WTC11 (cell line): ENCODE results near the gene FTH1.

Experiments used
- CTCF ChIP-seq: fragments of 200-600 bp; IDR thresholded peaks from 2 replicates; pipeline ENCODE4 v1.8.0; 2022; ENCODE audit warnings: antibody characterized with exemption
- ETV6 ChIP-seq: sonication (generic); formaldehyde crosslinking; IDR thresholded peaks from 2 replicates; pipeline ENCODE4 v1.8.1; 2022; ENCODE audit warnings: mild to moderate bottlenecking, missing genetic modification reagents
- JUN ChIP-seq: sonication (generic); formaldehyde crosslinking; IDR thresholded peaks from 2 replicates; pipeline ENCODE4 v1.8.0; 2023; ENCODE audit warnings: mild to moderate bottlenecking, missing genetic modification reagents
- NFYB ChIP-seq: sonication (generic); formaldehyde crosslinking; conservative IDR thresholded peaks from 2 replicates; pipeline ENCODE4 v1.8.0; 2022; ENCODE audit warnings: low read depth, missing genetic modification reagents
- TCF7 ChIP-seq: sonication (generic); formaldehyde crosslinking; IDR thresholded peaks from 2 replicates; pipeline ENCODE4 v1.8.0; 2022; ENCODE audit warnings: mild to moderate bottlenecking, low read depth, missing genetic modification reagents, moderate library complexity

- TF ChIP-seq JUN (CRISPR knock-in tag) (no peak), CTCF (no peak), ETV6 (CRISPR knock-in tag) (no peak), TCF7 (no peak), NFYB (CRISPR knock-in tag) (no peak)
Measured at GRCh38 chr11:61961570-61962212, 5.7 kb downstream of the FTH1 start.
